Cardiac muscle cell (in vitro differentiated cells and primary cell): ENCODE data around the gene SGO1. TPM values are rescaled to one million over a fixed set of nuclear protein-coding genes. Genes with fewer than 3 reads are reported as not detected.

Experiments
- polyA plus RNA-seq: library from polyadenylated mRNA; unstranded; fragments of >200 nt; fragmentation: Nextera tagmentation; extraction: Ambion mirVana; gene quantifications from 2 replicates; pipeline ENCODE4 v1.2.1, GENCODE V29; 2016
- total RNA-seq: library from RNA; depleted of rRNA; stranded (reverse); fragments of >200 nt; gene quantifications from 2 replicates; pipeline ENCODE4 v1.2.3, GENCODE V29; 2016

The SGO1 gene
- total and polyA plus RNA-seq, 2 experiments from 2014 or later = 10.1 to 11.4 TPM

Other genes starting within 250 kb of the SGO1 start
- 40.7 and 55.7 TPM in 2 replicates for gene RAB5A, start 239.1 kb downstream of the SGO1 start, total RNA-seq
- gene RAB5A, start 239.1 kb downstream of the SGO1 start, polyA plus RNA-seq = 56.1 and 62.4 TPM in 2 replicates
- not detected in 2 replicates for gene PP2D1, start 173.9 kb downstream of the SGO1 start, total RNA-seq
- gene PP2D1, start 173.9 kb downstream of the SGO1 start, polyA plus RNA-seq = 0.13 and 0.27 TPM in 2 replicates
- gene KAT2B, start 145.8 kb downstream of the SGO1 start, total RNA-seq = 10.0 and 13.7 TPM in 2 replicates
- 17.3 and 18.6 TPM in 2 replicates for gene KAT2B, start 145.8 kb downstream of the SGO1 start, polyA plus RNA-seq